Muscle of arm (tissue), 12 donors: Measurements from ENCODE around the gene BMP5. TPM values are rescaled to one million over a fixed set of nuclear protein-coding genes. Genes with fewer than 3 reads are reported as not detected.

Experiments used
- DNase-seq: peaks from one replicate; pipeline ENCODE4 v3.0.0-alpha.2; 2013
- polyA plus RNA-seq, 12 donors: library from polyadenylated mRNA; unstranded; fragments of 120-200 nt; gene quantifications; one replicate each; pipeline ENCODE4 v1.2.1, GENCODE V29; 2013; ENCODE audit not compliant: insufficient read length in 12 of 12

BMP5 gene
- polyA plus RNA-seq, 12 donors: 11.1 to 24.7 (median 15.8) TPM; not detected in 1

DNA sequence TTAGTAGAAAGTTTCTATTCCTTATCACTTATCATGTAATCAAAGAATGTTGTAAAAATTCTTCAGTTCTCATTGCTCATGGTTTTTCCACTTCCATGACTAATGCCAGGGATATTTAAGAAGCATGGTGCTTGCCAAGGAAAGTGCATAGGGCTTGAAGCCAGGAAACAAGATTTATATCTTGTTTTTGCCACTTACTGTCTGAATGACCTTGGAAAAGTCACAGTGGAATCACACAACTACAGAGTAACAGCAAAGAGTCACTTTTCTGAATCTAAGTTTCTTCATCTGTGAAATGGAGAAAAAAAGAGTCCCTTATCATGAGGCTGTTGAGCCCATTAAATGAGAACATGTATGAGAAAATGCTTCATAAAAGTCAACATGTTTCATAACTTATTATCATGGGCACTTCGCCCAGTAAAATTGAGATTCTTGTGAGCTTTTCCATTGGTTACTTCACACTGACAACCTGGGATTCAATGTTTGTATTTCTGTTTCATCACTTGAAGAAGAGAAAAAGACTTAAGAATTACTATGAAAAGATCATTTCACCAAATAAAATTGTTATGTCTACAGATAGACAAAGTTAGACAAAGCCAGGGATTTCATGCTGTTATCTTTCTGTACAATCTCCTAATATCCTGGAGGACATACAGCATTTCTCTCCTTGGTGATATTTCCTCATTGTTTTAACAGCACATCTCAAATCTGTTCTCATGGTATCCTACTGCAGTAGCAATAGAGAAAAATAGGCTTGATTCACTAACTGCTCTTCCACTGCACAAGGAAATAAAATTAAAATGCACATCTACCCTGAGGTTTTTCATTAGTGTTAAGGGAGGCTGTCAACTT, 7.6 kb upstream of the BMP5 start:
- no peak for DNase-seq

DNA sequence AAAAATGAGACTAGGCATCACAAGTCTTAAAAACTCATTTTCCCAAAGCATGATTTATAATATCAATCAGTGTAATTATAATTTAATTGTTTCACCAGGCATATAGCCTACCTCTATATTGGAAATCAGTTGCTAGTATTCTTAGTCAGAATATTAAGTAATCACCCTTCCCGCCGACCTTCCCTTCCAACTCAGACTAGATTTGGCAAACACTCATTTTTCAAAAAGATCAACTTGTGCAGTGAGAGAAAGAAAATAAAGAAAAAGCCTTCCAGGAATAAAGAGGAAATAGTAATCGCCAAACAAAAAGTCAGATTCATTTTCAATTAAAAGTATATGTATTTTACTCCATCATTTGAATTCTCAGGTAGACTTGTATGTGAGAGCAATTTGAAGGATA, 1.9 kb upstream of the BMP5 start:
- DNase-seq: no peak

DNA sequence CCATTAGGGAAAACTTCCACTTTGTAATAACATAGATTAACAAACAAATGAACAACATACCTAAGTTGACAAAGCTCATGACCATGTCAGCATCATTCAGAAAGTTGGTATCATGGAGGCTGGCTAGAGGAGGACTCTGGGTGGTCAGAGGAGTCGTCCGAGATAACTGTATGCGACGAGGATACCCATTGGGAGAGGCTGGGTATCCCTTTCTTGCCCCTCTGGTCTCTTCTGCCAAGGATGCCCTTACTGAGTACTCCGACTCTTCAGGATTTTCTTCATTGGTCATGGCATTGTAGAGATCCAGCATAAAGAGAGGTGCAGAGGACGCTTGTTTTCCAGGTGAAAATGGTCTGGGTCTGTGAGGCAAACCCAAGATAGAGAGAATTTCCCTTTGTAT, 1.1 kb downstream of the BMP5 start:
- no peak for DNase-seq

DNA sequence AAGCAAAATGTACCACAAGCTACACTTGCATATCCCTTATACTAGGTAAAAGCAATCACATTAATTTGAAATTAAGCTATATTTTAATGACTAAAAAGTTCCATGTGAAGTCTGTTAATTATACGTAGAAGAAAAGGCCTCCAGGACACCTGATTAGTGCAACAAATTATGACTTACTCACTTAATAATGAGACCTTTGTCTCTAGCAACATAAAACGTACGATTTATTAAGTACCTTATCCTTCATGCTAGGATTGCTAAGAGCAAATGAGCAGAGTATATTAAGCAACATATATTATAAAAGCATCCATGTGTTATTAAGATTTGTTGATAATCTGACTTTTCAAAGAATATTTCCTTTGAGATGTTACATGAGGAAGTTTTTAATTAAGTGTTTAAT, 2.5 kb downstream of the BMP5 start:
- no peak for DNase-seq

DNA sequence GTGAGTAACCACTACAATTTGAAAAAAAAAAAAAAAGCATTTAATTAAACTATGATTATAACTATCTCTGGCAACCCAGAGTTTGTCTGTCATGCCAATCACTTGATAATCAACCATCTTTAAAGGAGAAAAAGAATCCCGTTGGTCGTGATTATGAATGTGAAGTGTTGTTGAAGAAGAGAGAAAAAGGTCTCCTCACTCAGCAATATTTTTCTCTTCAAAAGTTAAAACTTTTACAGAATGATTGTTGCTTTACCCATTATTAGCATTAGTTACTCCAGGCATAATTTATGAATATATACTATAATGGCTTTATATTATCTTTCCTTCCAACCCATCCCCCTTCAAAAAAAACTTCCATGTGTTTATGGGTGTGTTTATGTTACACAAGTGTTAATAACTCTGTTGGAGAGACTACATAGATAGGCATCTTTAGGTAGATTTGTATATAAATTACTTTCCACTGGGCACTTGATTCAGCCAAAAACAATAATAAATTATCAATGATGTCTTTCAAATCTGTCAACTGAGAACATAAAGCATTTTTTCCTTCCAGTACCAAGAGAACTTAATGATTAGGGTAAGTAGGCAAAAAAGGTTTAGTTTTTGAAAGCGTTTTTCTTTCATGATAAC, 5.1 kb downstream of the BMP5 start:
- DNase-seq: no peak

DNA sequence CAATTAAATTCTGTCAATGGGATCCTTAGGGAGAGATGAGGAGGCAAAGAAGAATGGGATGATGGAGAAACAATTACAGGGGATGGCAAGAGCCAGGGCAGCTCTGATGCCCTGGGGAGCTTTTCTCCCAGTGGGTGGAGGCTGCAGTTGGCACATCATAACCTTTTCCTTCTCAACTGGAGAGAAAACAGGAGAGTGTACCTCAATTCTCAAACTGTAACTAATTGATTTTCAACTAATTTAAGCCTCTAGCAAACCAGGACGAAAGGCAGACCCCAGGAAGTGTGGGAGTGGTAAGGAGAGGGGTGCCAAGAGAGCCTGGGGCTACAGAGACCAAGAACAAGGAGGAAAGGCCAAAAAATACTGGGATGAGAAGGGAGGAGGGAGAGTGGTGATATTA, 5.7 kb downstream of the BMP5 start:
- no peak for DNase-seq

DNA sequence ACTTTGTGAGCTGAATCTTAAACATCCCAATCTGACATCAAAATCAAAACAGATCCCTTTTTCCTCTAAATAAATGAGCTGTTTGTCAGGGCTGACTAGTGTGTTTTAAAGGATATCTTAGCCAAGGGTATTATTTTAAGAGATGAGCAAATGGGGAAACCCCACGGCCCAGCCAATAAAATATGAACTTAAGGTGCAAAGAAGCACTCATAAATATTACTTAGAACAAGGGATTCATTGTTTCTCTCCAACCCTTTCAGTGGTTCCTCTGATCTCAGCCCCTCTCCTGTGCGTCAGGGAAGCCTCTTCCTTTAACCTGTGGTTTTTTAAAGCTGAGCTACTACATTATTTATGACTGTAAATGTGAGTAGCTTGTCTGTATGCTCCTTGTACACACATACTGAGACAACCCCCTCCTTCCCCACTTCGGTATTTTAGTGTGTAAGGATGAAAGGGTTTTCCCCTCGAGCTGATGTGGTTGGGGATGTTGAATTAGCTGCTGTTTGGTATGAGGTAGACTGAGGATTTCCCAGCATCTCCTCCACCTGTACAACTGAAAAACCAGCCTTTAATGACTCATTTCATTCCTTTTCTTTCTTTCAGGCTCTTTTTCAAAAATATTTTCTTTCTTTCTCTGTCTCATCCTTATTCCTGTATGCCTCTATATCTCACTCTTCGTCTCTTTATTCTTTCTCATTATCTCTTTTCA, 6.5 kb downstream of the BMP5 start:
- DNase-seq: no peak

DNA sequence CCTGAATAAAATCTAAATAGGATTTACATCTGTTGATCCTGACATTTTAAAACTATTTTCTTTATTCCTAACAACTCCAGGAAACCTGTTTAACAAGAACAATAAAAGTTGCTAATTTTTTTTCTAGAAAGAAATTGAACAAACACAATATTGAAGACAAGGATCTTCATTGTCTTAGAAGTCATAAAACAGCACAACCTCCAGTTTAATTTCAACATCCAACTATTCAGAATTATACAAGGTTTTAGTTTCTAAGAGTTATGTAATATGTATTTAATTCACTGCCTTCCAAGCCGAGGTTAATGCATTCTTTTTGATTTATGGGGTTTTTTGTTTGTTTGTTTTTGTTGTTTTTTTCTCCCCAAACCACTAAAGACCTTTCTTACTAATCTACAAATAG, 7.2 kb downstream of the BMP5 start:
- no peak for DNase-seq

DNA sequence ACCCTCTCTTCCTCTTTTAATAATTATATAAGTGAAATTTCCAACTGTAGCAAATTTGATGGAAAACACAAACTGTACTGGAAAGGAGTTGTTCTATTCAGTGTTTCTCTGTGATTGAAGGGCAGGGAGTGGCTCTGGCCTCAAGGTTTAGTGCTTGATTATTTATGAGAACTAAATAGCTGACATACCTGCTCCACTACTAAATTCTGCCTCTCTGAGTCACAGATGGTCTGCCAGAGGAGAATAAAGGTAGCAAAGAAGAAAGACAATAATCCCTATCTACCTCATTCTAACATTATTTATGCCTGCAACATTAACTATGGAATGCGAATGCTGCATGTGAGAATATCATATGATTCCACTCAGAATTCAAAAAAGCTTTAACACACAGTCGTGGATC, 9.3 kb downstream of the BMP5 start:
- no peak for DNase-seq

DNA sequence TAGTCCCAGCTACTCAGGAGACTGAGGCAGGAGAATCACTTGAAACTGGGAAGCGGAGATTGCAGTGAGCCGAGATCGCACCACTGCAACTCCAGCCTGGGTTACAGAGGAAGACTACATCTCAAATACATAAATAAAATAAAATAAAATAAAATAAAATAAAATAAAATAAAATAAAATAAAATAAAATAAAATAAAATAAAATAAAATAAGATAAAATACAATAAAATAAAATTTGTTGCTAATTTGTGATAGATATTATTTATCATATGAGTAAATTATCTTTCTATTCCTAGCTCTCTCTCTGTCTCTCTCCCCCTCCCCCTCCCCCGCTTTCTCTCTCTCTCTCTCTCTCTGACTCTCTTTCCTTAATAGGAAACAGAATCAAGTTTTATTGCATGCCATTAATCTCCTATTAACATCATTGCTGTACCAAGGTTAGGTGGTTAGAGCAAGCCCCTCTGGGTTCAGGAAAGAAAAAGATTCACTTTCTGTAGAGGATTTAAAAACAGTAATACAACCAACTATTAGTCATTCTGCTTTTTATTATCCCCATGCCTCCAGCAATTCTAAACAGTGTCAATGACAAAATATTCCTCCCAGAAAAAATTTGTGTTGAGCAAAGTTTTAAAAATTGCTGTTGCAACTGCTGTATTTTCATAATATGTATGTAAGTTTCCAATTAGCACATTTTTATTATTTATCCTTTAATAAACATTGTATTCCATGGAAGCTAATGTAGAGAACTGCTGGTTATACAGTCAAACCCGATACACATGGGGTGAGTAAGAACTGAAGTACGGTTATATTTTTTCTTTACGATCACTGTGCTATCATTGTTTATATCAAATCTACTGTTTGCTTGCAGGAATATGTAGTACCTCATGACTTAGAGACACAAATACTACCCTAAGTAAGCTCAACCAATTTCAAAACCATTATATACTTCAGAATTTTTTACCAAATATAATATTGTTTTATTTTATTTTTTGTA, 22.1 kb downstream of the BMP5 start:
- DNase-seq: no peak

DNA sequence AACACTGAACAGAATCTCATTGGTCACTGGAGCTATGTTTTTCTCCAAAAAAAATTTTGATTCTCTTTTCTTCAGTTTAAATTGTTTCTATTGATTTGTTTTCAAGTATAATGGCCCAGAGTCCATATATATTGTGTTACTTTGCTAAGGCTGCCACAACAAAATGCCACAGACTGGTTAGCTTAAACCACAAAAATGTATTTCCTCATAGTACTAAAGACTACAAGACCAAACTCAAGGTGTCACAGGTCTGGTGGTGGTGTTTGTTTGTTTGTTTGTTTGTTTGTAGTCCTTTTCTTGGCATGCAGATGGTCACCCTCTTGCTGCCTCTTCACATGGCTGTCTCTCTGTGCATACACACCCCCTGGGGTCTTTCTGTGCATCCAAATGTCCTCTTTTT, 34.0 kb downstream of the BMP5 start:
- DNase-seq: no peak

DNA sequence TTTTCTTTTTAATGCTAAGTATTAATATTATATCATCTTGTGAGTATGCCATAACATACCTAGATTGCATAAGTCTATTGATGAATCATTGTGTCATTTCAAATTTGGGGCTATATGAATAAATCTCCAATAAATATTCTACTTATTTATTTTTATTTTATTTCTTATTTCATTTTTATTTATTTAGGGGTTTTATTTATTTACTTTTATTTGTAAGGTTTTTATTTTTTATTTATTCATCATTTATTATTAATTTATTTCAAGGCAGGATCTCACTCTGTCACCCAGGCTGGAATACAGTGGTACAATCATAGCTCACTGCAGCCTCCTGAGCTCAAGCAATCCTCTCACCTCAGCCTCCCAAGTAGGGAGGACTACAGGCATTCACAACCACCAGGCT, 36.3 kb downstream of the BMP5 start:
- DNase-seq: no peak

DNA sequence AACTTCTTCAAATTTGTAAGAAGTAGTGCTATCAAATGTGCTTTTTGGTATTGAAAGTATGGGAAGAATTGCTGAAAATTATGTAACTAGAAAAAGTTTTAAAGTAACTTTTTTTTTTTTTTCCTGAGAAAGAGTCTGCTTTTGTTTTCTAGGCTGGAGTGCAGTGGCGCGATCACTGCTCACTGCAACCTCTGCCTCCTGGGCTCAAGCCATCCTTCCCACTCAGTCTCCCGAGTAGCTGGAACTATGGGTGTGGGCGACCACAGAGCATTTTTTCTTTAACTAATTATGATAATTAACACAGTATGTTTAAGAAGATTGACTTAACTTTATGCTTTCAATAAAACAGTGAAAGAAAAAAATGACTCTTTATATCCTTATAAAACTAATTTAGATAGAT, 38.4 kb downstream of the BMP5 start:
- no peak for DNase-seq

DNA sequence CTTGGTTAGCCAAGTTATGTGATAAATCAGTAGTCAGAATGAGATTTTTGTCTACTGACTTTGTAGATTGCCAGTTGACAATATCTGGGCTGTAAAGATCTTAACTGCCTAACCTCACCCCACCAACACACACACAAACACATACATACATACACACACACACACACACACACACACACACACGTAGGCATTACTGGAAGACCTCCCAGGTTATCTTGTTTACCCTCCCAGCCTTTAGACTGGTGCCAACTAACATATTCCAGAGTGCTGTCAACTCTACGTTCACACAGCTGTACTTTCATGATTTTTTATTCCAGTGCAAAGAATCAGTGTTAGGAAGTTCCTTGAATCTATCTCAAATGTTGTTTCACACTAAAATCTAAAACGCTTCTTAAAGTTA, 38.9 kb downstream of the BMP5 start:
- no peak for DNase-seq

DNA sequence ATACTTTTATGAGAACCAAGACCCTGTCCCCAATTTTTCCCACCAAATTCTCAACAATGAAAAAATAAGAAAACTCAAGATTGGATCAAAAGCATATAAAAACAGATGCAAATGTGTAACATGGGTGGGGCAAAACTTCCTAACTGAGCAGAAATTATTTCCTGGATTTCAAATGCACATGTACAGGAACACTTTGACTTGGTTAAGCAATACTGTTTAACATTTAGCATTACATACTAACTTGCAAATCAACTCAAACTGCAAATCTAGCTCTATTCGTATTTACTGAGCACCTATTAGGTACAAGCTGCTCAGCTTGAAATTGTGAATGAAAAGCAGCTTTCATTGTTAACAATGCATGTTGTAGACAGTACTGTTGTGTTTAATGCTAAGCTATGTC, 40.2 kb downstream of the BMP5 start:
- no peak for DNase-seq

DNA sequence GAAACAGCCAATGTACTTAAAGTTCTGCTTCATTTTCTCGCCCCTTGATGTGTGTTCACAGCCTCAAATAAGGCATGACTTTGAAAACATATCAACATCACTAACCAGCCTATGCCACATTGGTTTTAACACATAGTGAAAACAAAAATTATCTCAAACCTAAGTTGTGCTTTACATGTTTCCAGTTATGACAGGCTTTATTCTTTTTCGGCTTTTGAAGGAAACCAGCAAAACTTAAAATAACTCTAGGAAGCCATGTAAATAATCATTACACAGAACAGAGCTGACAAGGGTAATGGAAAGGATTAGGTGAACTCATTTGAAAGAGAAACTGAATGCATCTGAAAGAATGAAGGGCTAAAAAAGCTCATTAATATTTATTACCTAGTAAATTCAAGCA, 42.1 kb downstream of the BMP5 start:
- no peak for DNase-seq

DNA sequence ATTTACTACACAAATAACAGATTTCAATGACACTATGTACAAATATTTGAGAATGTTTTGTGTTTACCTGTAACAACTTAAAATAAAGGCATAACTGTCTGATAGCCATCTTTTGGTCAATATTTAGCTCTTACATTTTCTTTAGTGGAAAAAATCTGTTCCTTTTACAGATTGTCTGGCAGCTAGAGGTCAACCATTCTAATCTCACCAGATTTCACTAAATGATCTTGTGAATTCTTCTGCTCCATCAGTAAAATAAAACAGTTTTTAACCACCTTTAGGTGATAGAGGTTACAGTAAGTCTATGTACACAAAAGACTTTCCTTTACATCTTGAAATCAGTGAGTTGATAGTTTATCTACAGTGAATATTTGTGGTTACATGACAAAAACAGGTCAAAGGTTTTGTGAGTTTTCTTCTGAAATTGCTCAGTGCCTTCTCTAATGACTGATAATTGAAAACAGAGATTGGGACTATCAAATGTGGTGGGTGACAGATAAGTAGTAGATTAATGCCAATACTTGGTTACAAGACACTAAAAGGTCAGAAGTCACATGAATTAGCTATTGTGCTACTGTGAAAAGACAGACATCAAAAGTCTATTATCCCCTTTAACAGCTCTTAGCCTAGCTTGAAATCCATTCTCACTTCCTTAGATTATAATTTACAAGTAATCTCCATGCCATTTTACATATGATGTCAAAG, 47.4 kb downstream of the BMP5 start:
- DNase-seq: no peak

DNA sequence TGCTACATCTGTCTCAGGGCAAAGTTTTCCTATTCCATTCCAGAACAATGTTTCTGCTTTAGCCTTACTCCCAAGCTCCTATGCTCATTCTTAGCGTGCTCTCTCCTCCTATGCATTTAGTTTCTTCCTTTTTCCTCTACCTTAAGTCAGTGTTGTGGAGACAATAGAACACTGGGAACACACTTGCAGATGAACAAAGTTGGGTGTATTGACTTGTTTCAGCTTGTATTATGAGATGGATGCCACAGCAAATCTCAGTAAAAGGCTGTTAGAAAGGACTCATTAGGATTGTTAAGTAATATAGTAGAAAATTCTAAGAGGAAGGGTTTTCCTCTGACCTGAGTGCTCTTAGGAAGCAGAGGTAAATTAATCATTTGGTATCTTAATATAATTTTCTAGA, 48.4 kb downstream of the BMP5 start:
- no peak for DNase-seq

DNA sequence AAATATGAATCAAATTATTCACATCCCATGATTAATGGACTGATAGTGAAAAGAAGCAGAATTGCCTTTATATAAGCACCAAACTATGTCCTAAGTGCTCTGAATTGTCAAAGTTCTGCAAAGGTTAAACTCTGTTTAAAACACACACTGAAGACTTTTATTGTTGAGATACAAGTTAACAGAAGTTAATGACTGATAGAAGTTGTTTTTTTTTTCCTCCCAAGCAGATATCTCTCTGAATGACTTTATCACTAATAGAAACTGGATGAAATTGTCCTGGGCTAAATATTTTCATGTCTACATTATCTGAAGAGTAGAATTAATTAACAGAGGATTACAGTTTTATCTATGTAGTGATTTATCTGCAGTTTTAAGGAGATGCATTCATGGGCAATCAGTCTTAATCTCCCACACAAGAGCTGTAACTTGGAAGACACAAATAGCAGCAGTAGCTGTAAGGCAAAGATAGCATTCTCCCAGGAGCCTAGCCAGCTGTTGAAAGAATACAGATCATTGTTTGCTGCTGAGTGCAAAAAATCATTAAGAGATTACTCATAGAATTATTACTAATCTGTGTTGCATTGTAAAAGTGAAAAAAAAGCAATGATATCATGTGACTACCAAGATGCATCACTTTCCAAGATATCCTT, 49.9 kb downstream of the BMP5 start:
- no peak for DNase-seq

DNA sequence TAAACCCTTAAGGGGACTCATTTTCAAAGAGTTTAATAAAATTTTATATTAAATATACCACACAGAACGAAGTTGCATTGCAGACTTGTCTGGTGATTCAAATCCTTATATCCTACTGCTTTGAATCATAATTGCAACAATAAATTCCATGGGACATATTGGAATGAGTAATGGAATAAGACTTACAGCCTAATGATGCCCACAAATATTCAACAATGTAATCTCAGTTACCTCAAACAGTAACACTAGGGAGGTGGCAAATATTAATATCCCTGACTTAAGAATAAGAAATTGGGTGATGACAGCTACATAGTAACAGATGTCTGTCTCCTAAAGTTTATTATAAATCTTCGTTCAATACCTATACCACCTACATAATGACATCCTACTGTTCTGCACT, 52.6 kb downstream of the BMP5 start:
- no peak for DNase-seq

DNA sequence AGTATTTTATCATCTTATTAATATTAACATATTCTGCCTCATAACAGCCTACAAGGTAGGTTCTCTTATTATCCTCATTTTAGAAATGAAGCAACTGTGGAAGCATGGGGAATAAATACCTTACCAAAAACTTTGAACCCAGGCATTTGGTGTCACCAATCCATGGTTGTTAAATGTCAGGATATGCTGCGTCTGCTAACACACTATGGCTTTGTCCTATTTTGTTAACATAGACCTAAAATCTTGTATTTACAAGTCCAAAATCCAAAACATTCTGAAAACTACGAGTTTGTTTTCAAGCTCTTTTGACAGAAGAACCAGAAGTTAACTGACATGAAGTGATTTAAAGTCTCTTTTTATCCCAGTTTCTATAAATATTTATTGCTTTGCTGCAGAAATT, 53.4 kb downstream of the BMP5 start:
- DNase-seq: no peak
